ENCODE measurements around the gene SLC35F1.
"Not testable (repeated sequence)": the region's sequence is repeated elsewhere in the genome, so short reads cannot be mapped to it uniquely, and the experiment has no call there.

The SLC35F1 gene

DNA sequence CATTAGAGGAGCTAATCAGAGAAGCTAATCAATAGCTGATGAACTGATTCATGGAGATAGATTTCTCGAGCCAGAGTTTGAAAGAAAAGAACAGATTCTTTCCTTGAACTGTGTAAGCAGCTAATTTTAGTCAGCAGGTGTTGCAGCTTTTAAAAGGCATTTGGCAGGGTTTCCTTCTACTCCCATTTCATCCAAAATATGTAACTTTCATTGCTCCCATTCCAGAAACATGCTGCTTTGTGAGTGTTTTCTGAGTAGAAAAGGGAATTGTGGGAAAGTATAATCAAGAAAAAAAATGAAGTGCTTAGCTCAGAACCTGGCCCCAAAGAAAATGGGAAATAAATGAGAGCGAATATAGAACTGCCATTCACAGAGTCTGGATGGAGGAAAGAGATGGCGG, 20.8 kb downstream of the SLC35F1 start:
- DNase-seq (ENCODE audit: low spot score) = no peak

DNA sequence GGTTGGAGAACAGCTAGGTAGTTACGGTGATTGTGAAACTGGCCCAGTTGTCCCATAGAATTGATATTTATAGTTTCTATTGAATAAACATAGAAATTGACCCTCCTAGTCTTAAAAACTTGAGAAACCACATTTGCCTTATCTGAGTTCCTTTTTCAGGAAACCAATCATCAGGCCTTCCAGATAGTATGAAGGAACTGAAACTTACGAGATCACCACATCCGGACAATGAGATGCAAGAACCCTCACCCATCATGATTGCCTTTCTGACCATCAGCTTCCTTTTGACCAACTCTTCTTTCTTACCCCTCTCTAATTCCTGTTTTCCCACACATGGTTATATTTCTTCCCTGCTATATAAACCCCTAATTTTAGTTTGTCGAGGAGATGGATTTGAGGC, 21.8 kb downstream of the SLC35F1 start:
- DNase-seq (ENCODE audit: low spot score) = no peak

DNA sequence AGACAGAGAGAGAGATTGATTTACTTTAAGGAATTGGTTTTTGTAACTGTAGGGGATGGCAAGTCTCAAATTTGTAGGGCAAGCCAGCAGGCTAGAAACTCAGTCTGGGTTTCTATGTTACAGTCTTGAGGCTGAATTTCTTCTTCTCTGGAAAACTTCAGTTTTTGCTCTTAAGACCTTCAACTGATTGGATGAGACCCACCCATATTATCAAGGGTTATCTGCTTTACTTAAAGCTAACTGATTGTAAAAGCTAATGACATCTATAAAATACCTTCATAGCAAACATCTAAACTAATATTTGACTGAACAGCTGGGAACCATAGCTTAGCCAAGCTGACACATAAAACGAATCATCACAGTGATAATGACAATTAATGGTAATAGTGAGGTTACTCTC, 22.4 kb downstream of the SLC35F1 start:
- no peak for DNase-seq (ENCODE audit: low spot score)

DNA sequence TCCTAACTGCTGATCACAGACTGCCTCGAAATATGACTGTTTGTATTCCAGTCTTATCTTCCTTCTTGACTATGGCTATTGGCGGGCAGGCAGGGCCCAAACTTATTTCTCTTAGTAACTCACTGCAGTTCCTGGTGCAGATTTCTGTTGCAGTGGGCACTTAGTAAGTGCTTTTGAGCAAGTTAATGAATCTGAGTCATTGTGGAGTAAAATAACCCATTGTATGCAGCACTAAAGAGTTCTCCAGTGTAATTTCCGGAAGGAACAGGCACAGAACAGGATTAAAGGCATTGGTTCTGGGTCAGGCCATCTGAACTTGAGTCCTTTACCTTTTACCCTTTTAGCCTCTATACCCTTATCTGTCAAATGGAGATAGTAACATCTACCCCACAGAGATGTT, 23.6 kb downstream of the SLC35F1 start:
- DNase-seq (ENCODE audit: low spot score) = no peak

DNA sequence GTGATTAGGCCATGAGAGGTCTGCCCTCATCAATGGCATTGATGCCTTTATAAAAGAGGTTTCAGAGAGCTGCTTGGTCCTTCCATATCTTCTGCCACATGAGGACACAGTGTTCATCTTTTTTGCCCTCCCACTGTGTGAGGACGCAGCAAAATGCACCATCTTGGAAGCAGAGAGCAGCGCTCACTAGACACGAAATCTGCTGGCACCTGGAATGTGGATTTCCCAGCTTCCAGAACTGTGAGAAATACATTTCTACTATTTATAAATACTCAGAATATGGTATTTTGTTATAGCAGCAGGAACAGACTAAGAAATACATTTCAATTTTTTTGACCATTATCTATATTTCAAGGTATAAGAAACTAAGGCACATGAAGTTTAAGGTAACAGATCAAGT, 24.9 kb downstream of the SLC35F1 start:
- no peak for DNase-seq (ENCODE audit: low spot score)

DNA sequence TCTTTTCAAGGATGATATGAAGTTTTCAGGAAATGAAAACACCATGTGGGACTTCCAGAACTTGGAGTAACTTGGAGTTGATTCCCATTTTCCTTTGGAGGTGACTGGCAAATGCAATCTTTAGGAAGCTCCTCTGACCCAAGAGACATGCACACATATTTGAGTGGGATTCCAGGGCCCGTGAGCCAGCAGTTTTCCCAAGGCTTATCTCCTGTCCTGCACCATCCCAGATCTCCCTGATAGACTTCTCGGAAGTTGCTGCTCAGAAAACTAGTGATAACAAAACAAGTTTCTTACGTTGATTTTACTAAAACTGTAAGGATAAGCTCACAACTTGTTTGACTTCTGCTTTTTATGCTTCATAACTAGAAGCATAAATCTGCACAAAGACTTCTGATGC, 25.6 kb downstream of the SLC35F1 start:
- DNase-seq (ENCODE audit: low spot score) = no peak

DNA sequence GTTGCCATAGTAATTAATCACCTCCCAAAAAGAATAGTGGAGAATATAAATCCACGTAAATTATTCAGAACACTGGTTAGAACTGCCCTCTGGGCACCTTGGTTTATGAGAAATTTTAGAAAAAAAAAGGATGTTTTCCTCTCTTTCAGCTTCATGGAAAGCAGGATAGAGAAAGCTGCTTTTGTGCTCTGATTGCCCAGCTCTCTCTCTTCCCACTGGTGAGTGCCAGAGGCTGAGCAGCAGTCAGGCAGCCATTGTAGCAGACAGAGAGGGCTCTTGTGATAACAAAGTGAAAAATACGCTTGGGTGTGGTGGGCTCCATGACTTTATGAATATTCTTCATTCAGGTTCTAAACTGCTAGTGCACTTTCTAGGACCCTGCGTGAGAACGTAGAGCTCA, 26.4 kb downstream of the SLC35F1 start:
- DNase-seq (ENCODE audit: low spot score) = no peak

DNA sequence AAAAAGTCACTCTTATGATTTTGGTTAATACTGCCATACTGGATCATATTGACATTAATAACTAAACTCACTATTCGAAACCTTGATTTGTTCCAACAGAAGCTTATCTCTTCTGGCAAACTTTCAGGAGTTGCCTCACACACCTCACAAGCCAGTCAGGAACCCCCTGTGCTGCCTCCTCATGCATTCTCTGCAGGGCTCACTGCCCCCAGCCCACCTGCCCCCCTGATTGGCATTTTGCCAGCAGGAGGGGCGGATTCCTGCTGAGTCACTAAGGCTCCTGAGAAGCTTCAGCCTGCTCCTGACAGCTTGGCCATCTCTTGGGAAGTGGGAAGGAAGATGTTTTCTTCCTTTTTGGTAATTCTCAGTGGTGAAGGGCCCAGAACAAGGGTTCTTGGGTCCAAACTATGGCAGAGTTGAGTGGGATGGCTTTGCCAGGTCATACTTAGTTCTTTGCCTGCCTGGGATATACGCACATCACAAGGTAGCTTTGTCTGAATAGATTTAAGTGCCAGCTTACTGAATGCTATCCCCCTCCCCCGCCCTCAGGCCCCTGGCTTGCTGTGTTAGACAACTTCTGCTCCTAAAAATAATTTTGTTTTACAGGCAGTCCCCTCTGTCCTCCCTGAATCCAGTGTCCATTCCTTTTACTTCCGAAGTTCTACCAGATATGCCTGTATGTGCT, 31.4 kb downstream of the SLC35F1 start:
- DNase-seq (ENCODE audit: low spot score) = no peak

DNA sequence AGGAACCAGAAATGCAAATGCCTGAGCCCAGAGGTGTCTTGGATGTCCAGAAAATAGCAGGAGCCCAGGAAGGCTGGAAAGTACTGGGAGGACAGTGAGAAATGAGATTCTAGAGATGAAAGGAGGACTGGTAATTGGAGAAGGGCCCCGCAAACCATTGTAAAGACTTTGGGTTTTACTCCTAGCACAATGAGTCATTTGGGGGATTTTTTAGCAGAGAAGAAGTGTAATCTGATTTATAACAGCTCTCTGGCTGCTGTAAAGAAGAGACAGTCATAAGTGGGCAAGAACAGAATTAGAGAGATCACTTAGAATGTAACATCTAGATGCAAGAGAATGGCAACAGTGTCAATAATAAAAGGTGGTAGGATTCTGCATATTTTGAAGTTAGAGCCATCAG, 40.2 kb downstream of the SLC35F1 start:
- DNase-seq (ENCODE audit: low spot score) = no peak

DNA sequence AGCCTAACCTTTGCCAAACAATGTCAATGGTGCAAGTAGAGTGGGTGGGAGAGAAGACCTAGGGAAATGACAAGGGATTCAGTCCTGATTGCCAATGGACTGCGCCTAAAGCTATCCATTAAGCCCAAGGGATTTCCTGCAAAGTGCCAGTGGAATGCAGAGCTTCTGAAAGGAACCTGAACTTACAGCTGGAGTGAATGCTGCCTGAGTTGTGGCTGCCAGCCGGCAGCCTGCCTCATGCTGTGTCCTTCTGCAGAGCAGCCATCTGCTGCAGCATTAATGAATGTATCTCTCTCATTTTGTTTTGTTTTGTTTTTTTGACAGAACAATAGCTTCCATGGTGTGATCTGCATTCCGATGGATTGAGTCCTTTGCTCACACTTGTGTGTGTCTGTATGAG, 44.7 kb downstream of the SLC35F1 start:
- DNase-seq (ENCODE audit: low spot score) = no peak

DNA sequence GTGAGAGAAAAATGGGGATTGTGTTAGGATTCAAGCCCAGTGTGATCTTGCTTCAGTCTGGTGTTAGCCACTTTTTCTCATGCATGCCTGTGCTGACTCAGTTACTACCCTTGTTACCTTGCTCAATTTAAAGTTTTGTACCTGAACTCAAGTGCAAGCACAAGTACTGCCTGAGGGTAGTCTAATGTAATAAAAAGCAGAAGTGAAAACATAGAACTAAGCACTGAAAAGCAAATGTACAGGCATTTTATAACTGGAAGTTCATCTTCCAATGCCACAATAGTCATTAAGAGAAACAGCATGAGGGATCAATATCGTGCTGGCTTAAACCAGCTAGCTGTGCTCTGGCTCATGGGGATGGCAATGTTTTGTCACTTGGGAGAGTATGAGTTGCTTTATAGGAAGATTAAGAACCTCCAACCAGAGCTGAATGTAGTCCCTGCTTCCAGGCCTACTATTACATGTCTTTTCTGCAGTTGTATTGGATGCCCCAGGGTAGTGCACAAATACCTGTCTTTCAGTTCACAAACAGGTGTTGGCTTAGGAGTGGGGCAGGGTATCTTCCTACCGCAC, 48.7 kb downstream of the SLC35F1 start:
- no peak for DNase-seq (ENCODE audit: low spot score)

DNA sequence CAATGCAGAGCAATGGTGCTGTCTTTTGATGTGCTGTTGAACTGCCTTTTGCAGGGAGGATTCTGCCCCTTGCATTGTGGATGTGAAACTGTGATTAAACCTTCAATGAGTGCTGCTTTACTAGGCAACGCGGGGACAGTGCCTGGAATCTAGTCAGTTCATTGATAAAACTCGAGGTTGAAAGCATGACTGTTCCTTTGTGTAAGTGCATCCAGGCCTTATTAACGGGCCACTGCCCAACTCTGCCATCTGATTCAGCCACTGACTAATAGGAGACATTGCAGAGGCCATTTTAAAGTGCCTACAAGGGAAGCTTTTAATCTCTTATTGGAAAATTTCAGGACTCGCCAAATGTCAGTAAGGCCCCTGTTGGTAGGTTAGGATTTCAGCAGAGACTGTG, 49.3 kb downstream of the SLC35F1 start:
- DNase-seq (ENCODE audit: low spot score) = no peak

DNA sequence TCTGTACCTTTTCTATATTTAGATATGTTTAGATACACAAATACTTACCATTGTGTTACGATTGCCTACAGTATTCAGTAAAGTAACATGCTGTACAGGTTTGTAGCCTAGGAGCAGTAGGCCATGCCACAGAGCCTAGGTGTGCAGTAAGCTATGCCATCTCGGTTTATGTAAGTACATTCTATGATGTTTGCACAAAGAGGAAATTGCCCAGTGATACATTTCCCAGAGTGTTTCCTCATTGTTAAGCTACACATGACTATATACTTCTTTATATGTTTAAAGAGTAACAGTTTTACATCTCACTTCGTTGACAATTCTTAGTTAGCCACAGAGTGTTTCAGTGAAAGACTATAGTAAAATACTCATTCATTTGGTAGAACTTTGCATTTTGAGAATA, 51.5 kb downstream of the SLC35F1 start:
- DNase-seq (ENCODE audit: low spot score) = no peak

DNA sequence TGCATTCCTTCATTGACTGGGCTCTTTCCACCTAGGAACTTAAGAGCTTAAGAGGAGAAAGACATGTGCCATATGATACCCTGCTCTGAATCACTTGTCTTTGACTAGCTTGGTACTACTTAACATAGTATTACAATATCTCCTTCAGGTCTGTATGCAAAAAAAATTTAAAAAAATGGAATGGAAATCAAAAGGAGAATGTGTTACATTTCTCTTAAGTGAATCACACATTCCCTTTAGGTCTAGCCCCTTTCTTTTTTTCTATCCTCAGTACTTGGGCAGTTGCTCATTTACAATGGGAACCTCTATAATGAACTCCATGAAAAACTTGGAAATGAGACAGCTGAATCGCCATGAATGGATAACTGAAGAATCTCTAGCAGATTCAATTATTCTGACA, 53.8 kb downstream of the SLC35F1 start:
- no peak for DNase-seq (ENCODE audit: low spot score)

DNA sequence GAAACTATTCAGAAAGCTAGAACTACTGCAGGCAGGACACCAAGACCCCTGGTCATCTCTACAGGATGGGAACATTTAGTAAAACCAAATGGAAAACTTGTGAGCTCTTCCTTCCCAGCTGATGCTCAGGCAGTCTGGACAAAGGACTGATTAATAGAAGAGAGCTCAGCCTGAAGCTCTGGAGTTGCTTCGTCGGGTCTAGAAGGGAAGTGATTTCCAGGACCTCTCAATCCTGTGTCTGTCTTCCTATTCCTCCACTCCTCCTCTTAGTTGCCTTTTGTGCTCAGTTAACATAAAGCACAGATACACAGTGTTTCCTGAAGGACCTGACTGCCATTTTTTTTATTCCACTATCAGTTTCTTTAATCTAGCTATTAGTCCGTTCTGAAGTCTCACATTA, 54.2 kb downstream of the SLC35F1 start:
- no peak for DNase-seq (ENCODE audit: low spot score)

DNA sequence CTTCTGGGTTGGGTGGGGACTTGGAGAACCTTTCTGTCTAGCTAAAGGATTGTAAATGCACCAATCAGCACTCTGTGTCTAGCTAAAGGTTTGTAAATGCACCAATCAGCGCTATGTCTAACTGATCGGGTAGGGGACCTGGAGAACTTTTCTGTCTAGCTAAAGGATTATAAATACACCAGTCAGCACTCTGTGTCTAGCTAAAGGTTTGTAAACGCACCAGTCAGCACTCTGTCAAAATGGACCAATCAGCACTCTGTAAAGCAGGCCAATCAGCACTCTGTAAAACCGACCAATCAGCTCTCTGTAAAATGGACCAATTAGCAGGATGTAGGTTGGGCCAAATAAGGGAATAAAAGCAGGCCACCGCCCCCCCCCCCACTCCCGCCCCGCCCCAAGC, 58.7 kb downstream of the SLC35F1 start:
- not testable (repeated sequence) for DNase-seq (ENCODE audit: low spot score)

DNA sequence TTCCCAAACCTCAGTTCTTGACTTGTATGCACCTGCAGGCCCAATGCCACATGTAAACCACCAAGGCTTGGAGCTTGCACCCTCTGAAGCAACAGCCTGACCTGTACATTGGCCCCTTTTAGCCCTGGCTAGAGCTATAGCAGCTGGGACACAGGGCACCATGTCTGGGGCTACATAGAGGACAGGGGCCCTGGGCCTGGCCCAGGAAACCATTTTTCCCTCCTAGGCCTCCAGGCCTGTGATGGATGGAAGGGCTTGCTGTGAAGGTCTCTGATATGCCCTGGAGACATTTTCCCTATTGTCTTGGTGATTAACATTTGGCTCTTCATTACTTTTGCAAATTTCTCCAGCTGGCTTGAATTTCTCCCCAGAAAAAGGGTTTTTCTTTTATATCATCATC, 64.6 kb downstream of the SLC35F1 start:
- no peak for DNase-seq (ENCODE audit: low spot score)

DNA sequence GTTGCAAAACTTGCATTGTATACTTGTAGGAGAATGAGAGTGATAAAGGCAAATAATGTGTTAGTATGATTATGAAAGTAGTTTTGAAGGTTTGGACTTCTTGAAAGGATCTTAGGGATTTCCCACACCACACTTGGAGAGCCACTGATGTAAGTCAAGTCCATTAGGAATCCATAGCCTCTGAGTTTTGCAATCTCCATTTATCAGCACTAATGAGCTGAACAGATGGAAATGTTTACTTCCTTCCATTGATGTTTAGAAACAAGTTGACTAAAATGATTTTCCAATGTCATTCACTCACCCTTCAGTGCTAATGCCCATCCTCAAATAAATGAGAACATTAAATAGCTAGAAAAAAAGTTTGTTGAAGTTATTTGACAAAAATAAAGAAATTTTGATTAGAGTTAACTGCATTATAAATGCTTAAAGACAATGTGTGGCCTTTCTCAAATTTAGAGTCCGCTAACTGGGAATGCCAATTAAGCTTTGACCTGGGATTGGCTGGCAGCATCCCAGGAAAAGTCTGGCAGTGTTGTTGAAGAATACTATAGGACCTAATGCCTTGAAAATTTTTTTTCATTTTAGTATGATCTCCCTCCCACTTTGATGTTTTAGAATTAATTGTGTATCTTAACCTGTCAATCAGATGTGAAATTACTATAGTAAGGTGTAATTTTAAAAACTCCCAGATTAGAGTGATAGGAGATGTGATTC, 68.0 kb downstream of the SLC35F1 start:
- no peak for DNase-seq (ENCODE audit: low spot score)

DNA sequence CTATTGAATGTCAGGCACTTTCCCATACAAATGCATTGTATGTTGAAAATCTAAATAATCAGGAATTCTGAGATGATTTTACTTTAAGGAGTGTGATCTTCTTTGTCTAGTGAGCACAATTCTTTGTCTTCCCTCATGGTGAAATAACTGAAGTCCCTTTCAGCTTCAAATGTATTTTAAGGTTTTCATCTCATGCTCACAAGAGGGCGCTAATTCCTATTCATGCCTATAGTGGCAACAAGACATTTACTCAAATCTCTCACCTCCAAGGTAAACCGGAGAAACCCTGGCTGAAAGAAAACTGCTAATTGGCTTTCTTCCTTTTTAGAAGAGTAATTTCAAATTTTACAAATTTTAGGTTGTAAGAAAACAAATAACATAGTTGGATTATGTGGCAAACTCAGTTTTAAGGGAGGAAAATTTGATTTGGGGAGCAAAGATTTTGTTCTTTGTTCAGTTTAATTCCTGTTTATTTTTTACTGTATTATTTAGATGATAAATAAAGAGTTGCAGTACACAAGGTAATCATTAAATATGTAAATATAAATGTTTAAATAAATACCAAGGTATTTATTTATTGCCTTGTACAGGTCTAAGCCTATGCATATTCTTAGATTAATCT, 69.1 kb downstream of the SLC35F1 start:
- DNase-seq (ENCODE audit: low spot score) = peak; percentile 28

DNA sequence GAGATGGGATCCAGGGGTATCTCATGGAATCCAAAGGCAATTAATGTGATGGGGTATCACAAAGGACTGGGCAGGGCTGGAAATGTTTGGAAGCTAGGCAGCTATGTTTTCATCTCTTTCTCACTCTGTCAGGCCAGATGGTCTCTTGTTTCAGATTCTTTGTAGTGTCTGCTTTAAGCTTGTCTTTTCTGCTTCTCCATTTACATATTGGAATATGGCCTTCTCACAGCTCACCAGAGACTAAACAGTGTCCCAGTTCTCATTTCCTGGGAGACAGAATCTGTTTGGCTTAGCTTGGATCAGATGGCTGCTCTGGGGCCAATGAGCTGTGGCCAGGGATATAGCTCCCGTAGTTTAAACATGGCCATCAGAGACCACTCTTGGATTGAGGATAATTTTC, 78.9 kb downstream of the SLC35F1 start:
- no peak for DNase-seq (ENCODE audit: low spot score)

DNA sequence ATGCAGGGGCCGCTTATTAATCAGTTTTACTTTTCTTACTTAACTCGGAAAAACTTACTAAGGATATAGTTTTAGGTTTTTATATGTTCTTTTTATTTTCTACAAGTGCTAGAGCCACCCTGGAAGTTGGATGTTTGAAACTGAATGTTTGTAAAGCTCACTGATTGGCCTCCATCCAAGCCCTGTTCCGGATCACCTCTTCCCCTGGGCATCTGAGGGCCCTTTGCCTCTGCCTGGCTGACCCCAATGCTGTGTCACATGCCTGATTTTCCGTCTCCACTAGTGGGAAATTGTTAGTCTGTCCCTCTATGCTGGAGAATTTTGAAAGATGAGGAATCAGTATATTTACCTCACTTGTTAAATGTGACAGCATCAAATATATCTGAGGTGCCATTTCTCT, 79.3 kb downstream of the SLC35F1 start:
- no peak for DNase-seq (ENCODE audit: low spot score)

DNA sequence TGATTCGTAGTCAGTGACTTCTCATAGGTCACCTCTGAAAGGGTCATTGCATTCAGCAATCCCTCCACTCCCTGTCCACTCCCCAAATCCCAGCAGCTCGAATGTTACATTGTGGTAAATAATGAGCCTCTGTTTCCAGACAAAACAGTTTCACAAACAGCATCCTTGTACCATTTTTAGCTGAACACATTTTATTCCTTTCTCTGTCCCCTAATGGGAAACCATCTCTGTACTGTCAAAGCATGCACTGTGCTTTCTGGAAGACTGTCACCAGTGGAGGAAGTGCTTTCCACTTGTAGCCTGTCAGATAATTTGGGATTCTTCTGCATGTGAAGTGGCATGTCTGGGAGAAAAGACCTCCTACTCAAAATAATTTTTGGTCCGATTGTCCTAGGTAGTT, 82.0 kb downstream of the SLC35F1 start:
- DNase-seq (ENCODE audit: low spot score) = no peak

DNA sequence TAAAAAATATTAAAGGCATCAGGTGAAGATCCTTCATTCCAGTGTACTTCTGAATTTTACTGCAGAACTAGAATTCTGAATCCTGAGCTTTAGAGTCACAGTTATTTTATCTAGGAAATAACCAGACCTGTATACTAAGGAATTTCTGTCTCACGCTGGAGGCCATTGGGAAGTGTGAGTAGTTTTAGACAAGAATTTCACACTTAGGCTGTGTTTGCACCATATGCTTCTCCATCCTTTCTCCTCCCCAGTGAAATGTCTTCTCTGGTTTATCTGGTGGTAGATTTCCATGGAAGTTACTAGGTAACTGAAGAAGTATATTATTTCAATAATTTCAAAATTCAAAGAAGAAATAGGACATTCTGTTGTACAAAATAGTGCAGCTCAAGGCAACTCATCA, 83.1 kb downstream of the SLC35F1 start:
- no peak for DNase-seq (ENCODE audit: low spot score)

Data from AG20443 (cell line).